ENCODE results near the gene MAPK12.

The MAPK12 gene

DNA sequence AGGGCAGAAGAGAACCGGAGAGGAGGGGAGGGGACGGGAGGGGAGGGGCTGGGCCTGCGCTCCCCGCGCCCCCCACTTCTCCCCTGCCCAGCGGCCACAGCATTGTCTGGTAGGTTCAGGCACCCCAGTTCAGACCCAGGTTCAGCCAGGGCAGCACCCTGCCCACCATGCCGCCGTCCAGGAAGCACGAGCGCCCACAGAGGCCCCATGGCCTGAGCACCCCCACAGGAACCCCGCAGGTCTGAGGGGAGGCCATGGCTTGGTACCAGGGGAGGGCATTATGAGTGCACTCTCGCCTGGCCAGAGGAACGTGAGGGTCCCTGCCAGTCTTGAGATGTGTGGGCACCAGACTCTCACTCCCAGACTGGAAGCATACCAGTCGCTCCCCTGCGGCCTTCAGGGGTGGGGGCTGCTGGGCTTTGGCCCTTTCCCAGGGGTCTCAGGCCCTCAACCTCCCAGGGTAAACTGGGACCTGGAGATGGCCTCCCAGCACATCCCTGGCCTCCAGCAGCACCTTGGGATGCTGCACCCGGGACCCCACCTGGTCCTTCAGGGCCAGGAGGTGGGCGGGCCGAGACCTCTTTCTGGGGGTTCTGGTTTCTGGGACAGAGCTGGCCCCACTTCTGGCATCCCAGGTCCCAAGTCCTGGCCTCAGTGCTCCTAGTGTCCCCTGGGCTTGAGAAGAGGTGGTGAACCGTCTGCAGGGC, 46.6 kb upstream of the MAPK12 start:
- H3K27ac ChIP-seq: peak overlapping the region; percentile 30
- TF ChIP-seq ZFX (IDR thresholded peaks at IDR 0.05): no peak
- TF ChIP-seq, protein P1, sequence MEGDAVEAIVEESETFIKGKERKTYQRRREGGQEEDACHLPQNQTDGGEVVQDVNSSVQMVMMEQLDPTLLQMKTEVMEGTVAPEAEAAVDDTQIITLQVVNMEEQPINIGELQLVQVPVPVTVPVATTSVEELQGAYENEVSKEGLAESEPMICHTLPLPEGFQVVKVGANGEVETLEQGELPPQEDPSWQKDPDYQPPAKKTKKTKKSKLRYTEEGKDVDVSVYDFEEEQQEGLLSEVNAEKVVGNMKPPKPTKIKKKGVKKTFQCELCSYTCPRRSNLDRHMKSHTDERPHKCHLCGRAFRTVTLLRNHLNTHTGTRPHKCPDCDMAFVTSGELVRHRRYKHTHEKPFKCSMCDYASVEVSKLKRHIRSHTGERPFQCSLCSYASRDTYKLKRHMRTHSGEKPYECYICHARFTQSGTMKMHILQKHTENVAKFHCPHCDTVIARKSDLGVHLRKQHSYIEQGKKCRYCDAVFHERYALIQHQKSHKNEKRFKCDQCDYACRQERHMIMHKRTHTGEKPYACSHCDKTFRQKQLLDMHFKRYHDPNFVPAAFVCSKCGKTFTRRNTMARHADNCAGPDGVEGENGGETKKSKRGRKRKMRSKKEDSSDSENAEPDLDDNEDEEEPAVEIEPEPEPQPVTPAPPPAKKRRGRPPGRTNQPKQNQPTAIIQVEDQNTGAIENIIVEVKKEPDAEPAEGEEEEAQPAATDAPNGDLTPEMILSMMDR (conservative IDR thresholded peaks at IDR 0.05): no peak

- H3K27ac ChIP-seq: peak within 1 kb of the TSS; percentile 98
- peak; percentile 97 for TF ChIP-seq ZFX (IDR thresholded peaks at IDR 0.05)
- TF ChIP-seq, protein P1 (conservative IDR thresholded peaks at IDR 0.05): no peak
Observed at GRCh38 chr22:50306753-50307749, 45.6 kb upstream of the MAPK12 start, which contains the start of gene PLXNB2. PLXNB2 (minus strand) TSS chr22:50307646; CDS start chr22:50290584, 17,062 bp downstream.

GRCh38 chr22:50305923-50306566, 44.6 kb upstream of the MAPK12 start:
- TF ChIP-seq ZFX (IDR thresholded peaks at IDR 0.05): no peak
- TF ChIP-seq, protein P1 (conservative IDR thresholded peaks at IDR 0.05): no peak
- peak overlapping the region; percentile 98 for H3K27ac ChIP-seq

DNA sequence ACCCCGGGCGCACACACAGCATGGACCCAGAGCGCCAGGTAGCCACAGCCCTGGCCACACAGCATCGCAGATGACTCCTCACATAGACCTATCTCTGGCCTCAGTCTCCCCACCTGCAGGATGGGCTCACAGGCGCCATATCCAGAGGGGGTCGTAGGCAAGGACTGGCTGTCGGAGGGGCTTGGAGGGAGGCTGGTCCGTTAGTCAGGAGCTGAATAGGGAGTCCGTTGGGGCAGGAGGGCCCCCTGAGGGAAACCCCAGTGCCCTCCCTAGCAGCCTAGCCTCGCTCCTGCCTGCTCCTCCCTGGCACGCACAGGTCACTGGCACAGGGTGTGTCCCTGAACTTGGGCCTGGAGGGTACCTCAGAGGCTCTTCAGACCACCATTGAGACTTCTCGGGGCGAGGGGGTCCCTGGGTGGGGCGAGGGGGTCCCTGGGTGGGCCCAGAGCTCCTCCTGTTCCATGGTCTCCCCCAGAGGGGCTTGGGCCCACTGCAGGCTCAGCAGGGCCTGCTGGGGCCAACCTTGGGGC, 44.0 kb upstream of the MAPK12 start:
- H3K27ac ChIP-seq: peak overlapping the region; percentile 98

GRCh38 chr22:50304528-50305392, 43.3 kb upstream of the MAPK12 start:
- peak overlapping the region; percentile 98 for H3K27ac ChIP-seq
- no peak for TF ChIP-seq ZFX (IDR thresholded peaks at IDR 0.05)
- TF ChIP-seq, protein P1 (conservative IDR thresholded peaks at IDR 0.05): no peak

More for the DNA sequence above, 44.0 kb upstream of the MAPK12 start:
- TF ChIP-seq, protein P1 (conservative IDR thresholded peaks at IDR 0.05): no peak
- 0 out of 2 replicates have a peak, but pooled peaks have one; percentile 24 for TF ChIP-seq ZFX (IDR thresholded peaks at IDR 0.05)

DNA sequence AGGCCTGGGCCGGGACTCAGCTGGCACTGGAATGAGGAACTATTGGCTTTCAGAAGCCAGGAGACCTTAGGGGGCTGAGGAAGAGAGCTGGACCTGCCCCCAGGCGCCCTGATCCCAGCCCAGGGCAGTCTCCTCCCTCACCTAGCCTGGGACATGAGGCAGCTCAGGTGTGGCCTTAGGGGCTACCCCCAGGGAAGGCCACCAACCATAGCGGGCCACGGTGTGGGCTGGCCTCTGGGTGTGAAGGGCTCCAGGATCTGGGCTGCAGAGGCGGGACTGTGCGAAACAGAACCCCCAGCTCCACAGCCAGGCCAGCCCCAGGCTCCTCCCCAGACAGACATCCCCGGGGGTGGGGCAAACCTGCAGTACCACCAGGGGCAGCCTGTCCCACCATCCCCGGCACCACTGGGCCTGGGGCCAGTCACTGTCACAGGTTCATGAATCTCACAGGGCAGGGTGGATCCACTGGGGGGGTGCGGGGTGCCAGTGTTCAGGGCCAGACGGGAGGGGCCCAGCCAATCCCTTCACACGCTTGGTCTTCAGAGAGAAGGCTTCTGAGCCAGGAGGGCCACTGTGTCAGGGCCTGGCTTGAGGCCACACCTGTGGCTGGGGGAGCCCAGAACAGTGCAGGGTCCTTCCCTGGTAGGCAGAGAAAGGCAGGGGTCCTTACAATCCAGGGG, 42.5 kb upstream of the MAPK12 start:
- peak overlapping the region; percentile 98 for H3K27ac ChIP-seq
- TF ChIP-seq, protein P1 (conservative IDR thresholded peaks at IDR 0.05): no peak
